Breast epithelium (tissue), 4 donors: ENCODE data around the gene EIF2B2. TPM values are rescaled to one million over a fixed set of nuclear protein-coding genes. Genes with fewer than 3 reads are reported as not detected.

ENCODE experiments used
- DNase-seq, 2 donors: peaks; one replicate each; pipeline ENCODE4 v3.0.0-alpha.2; 2019; ENCODE audit warnings: low spot score in 2 of 2
- H3K27ac ChIP-seq, 2 donors: fragments of 200-600 bp; sonication (generic) in 1 of 2; one replicate each; pipeline ENCODE4 v1.5.1; 2016 to 2019; ENCODE audit warnings: mild to moderate bottlenecking in 1 of 2
- H3K27me3 ChIP-seq, 2 donors: fragments of 200-600 bp; sonication (generic) in 1 of 2; one replicate each; pipeline versions ENCODE4 v1.5.1 to v1.6.0; 2017 to 2019; ENCODE audit warnings: control low read depth in 1 of 2, mild to moderate bottlenecking in 1 of 2
- H3K36me3 ChIP-seq: fragments of 200-600 bp; one replicate; pipeline ENCODE4 v1.5.1; 2019
- H3K4me1 ChIP-seq, 2 donors: fragments of 200-600 bp; sonication (generic); one replicate each; pipeline ENCODE4 v1.5.1; 2016 to 2019; ENCODE audit warnings: control low read depth in 1 of 2
- H3K4me3 ChIP-seq, 3 donors: fragments of 200-600 bp; sonication (generic); 1 replicate in 2 of 3; 2 replicates in 1 of 3; pipeline ENCODE4 v1.5.1; 2016 to 2019; ENCODE audit warnings: mild to moderate bottlenecking in 3 of 3, moderate library complexity in 2 of 3
- H3K9me3 ChIP-seq, 2 donors: fragments of 200-600 bp; sonication (generic) in 1 of 2; one replicate each; pipeline ENCODE4 v1.5.1; 2016 to 2019; ENCODE audit warnings: control low read depth in 1 of 2
- CTCF ChIP-seq, 3 donors: fragments of 450-650 bp; IDR thresholded peaks; one replicate each; pipeline ENCODE4 v1.5.1; 2016 to 2017; ENCODE audit warnings: antibody characterized with exemption in 3 of 3, mild to moderate bottlenecking in 3 of 3, moderate library complexity in 3 of 3
- POLR2A ChIP-seq: fragments of 450-650 bp; IDR thresholded peaks from one replicate; pipeline ENCODE4 v1.6.1; 2016; ENCODE audit warnings: antibody characterized with exemption, mild to moderate bottlenecking, moderate library complexity
- POLR2AphosphoS5 ChIP-seq, 3 donors: sonication (generic); formaldehyde crosslinking; IDR thresholded peaks; one replicate each; pipeline ENCODE4 v1.6.1; 2017; ENCODE audit warnings: antibody characterized with exemption in 3 of 3
- intact Hi-C: fragments of 100-400 bp; cut with DNase I; formaldehyde crosslinking; loops from one replicate; pipeline ENCODE4 v1.15.1; 2023; ENCODE audit warnings: low total_unique reads
- total RNA-seq, 3 donors: library from RNA; depleted of rRNA; stranded (reverse); fragments of >200 nt; gene quantifications; one replicate each; pipeline ENCODE4 v1.1.0, GENCODE V29; 2016

Gene EIF2B2
- total RNA-seq, 3 donors from 2014 or later, result 31.8 to 40.3 (median 36.0) TPM

- TF ChIP-seq POLR2AphosphoS5 (IDR thresholded peaks at IDR 0.05) (no peak), POLR2A (no peak), CTCF (IDR thresholded peaks at IDR 0.05) (no peak)
- no peak for DNase-seq
- intact Hi-C loops, result no loop called here
- no peaks in the 10 kb centered on the region for H3K9me3 ChIP-seq
- H3K27ac ChIP-seq, result peak overlapping the region in 1 of 2 donors; percentile 59
- no peaks in the 10 kb centered on the region for H3K27me3 ChIP-seq
- no peaks in the 10 kb centered on the region for H3K36me3 ChIP-seq
- peaks cover 0 to 8% of the 10 kb centered on the region in 2 donors for H3K4me1 ChIP-seq
- no peak overlapping the region for H3K4me3 ChIP-seq
Observed at GRCh38 chr14:75053396-75054291, 50.9 kb downstream of the EIF2B2 start.

DNA sequence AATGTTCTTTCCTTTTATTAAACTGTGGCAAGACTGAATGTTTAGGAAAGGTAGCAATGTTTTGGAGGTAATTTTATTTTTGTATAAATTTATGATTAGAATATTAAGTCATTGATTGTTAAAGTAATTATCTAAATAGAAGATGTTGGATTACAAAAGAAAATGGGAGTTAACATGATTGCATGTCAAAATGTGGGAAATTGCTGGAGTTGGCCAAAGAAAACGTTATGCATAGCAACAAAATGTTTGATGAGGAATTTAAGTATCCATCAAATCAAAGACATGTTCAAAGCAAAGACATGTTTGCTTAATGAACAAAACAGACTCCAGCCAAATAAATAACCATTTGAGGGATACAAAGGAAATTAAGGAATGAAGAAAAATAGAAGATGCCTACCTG is 51.7 kb downstream of the EIF2B2 start:
- DNase-seq, result no peak
- Histone ChIP-seq H3K27me3 (no peaks in the 10 kb centered on the region), H3K9me3 (no peaks in the 10 kb centered on the region), H3K4me3 (no peak overlapping the region), H3K27ac (no peak overlapping the region), H3K36me3 (no peaks in the 10 kb centered on the region), H3K4me1 (peaks cover 0 to 8% of the 10 kb centered on the region in 2 donors)
- intact Hi-C loops, result no loop called here
- TF ChIP-seq POLR2A (no peak), POLR2AphosphoS5 (IDR thresholded peaks at IDR 0.05) (no peak), CTCF (IDR thresholded peaks at IDR 0.05) (no peak)

- no peaks in the 10 kb centered on the region for H3K9me3 ChIP-seq
- TF ChIP-seq POLR2A (no peak), CTCF (IDR thresholded peaks at IDR 0.05) (no peak)
- intact Hi-C loops, result no loop called here
- no peak overlapping the region for H3K4me3 ChIP-seq
- DNase-seq, result no peak
- H3K4me1 ChIP-seq, result peaks cover 0 to 7% of the 10 kb centered on the region in 2 donors
- no peaks in the 10 kb centered on the region for H3K36me3 ChIP-seq
- no peak overlapping the region for H3K27ac ChIP-seq
- no peaks in the 10 kb centered on the region for H3K27me3 ChIP-seq
Observed at GRCh38 chr14:75059642-75060041, 56.9 kb downstream of the EIF2B2 start.

DNA sequence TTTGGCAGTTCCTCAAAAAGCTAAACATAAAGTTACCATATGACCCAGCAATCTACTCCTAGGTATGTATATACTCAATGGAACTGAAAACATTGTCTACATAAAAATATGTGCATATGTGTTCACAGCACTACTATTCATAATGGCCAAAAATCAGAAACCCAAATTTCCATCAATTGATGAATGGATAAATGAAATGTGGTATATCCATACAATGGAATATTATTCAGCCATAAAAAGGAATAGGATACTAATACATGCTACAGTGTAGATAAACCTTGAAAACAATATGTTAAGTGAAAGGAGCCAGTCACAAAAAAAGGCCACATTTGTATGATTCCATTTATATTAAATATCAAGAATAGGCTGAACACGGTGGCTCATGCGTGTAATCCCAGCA is 57.7 kb downstream of the EIF2B2 start:
- no peak overlapping the region for H3K27ac ChIP-seq
- no peaks in the 10 kb centered on the region for H3K9me3 ChIP-seq
- DNase-seq, result no peak
- intact Hi-C loops, result no loop called here
- H3K4me3 ChIP-seq, result no peak overlapping the region
- H3K36me3 ChIP-seq, result no peaks in the 10 kb centered on the region
- H3K27me3 ChIP-seq, result no peaks in the 10 kb centered on the region
- no peak for TF ChIP-seq POLR2AphosphoS5 (IDR thresholded peaks at IDR 0.05)
- no peak for TF ChIP-seq CTCF (IDR thresholded peaks at IDR 0.05)
- no peak for TF ChIP-seq POLR2A
- H3K4me1 ChIP-seq, result peaks cover 0 to 7% of the 10 kb centered on the region in 2 donors

Other genes starting within 250 kb of the EIF2B2 start
- gene YLPM1, start 239.6 kb upstream of the EIF2B2 start, total RNA-seq, result 10 to 100 TPM; 50.9 to 97.0 (median 79.6) TPM
- gene PROX2, start 126.8 kb upstream of the EIF2B2 start, total RNA-seq, result not detected
- gene DLST, start 121.0 kb upstream of the EIF2B2 start, total RNA-seq, result 100 to 1,000 TPM in 1 of 3 donors, 10 to 100 TPM in 2; 73.4 to 104 (median 76.1) TPM
- 1 to 10 TPM; 2.9 to 5.6 (median 3.3) TPM for gene RPS6KL1, start 79.7 kb upstream of the EIF2B2 start, total RNA-seq
- 10 to 100 TPM in 1 of 3 donors, 1 to 10 TPM in 2; 3.7 to 17.9 (median 8.2) TPM for gene PGF, start 47.3 kb upstream of the EIF2B2 start, total RNA-seq
- 10 to 100 TPM; 31.8 to 53.1 (median 42.9) TPM for gene MLH3, start 48.5 kb downstream of the EIF2B2 start, total RNA-seq
- 10 to 100 TPM; 19.0 to 23.6 (median 21.6) TPM for gene ACYP1, start 61.1 kb downstream of the EIF2B2 start, total RNA-seq
- gene ZC2HC1C, start 66.7 kb downstream of the EIF2B2 start, total RNA-seq, result 1 to 10 TPM in 2 of 3 donors, under 1 TPM in 1; 0.96 to 3.2 (median 2.6) TPM
- gene NEK9, start 124.1 kb downstream of the EIF2B2 start, total RNA-seq, result 10 to 100 TPM; 52.1 to 79.2 (median 71.8) TPM
- gene TMED10, start 173.7 kb downstream of the EIF2B2 start, total RNA-seq, result 100 to 1,000 TPM; 263 to 443 (median 285) TPM